ENCODE data around the gene CDH13.

- TF ChIP-seq, protein P1, sequence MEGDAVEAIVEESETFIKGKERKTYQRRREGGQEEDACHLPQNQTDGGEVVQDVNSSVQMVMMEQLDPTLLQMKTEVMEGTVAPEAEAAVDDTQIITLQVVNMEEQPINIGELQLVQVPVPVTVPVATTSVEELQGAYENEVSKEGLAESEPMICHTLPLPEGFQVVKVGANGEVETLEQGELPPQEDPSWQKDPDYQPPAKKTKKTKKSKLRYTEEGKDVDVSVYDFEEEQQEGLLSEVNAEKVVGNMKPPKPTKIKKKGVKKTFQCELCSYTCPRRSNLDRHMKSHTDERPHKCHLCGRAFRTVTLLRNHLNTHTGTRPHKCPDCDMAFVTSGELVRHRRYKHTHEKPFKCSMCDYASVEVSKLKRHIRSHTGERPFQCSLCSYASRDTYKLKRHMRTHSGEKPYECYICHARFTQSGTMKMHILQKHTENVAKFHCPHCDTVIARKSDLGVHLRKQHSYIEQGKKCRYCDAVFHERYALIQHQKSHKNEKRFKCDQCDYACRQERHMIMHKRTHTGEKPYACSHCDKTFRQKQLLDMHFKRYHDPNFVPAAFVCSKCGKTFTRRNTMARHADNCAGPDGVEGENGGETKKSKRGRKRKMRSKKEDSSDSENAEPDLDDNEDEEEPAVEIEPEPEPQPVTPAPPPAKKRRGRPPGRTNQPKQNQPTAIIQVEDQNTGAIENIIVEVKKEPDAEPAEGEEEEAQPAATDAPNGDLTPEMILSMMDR (conservative IDR thresholded peaks at IDR 0.05; ENCODE audit: low read depth in 2 of 2) = no peak
- no peak for TF ChIP-seq EZH2 (IDR thresholded peaks at IDR 0.05; ENCODE audit: low read depth, unreplicated experiment)
- TF ChIP-seq JUNB (IDR thresholded peaks at IDR 0.05; ENCODE audit: unreplicated experiment) = no peak
- no peak for TF ChIP-seq POLR2AphosphoS5 (IDR thresholded peaks at IDR 0.05; ENCODE audit: low read depth)
These were observed 782.6 kb downstream of the CDH13 start for GRCh38 chr16:83409347-83409746.

Measured in GM23338 (cell line).